NCI-H146 treated with DMSO at 0.1 percent for 48 hours (cell line): ENCODE results near the gene SIKE1.
A peak's percentile ranks its signal among the peaks of the same experiment; 100 is the strongest.
"Not testable (repeated sequence)": the region's sequence is repeated elsewhere in the genome, so short reads cannot be mapped to it uniquely, and the experiment has no call there.

Experiments used
- DNase-seq: peaks from one replicate; lab custom pipeline; 2025; ENCODE audit not compliant: unreplicated experiment; lab: John Stamatoyannopoulos, UW

The SIKE1 gene

DNA sequence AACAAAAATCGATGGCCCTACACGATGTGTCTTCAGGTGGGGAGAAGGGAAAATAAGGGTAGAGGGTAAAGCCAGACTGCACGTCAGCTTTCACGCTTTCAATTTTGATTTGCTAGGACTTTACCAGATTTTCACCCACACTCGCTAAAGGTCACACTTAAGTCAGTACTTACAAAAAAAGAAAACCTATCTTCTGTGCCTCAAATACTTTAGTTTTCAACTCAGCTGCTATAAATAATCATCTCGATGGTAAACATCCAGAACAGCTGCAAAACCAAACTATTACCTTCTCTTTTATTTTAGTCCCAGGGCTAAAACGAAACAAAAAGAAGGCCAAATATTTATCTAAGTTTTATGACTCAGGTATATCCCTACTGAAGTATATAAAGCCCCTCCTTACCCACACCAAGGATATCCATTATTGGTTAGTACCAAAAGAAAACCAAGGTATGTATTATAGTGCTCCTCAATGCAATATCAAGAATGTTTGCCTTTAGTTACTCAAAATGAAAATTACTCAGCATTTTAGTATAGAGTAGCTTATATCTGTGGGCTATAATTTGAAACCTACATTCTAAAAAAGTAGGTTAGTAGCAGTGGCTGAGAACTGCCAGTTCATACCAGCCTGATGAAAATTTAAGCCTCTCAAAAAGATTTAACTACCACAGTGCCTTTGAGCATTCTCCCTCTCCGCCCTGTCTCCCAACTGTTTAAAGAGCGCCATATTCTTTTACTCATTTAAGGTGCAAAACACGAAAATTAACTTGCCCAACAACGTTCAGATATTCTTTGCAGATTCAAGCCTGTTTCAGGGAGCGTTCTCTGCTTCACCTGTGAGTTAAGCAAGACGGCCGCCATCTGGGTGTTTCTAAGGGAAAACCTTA, 24.2 kb downstream of the SIKE1 start:
- no peak for DNase-seq

GRCh38 chr1:114755006-114755931, 25.2 kb downstream of the SIKE1 start:
- DNase-seq, result no peak

DNA sequence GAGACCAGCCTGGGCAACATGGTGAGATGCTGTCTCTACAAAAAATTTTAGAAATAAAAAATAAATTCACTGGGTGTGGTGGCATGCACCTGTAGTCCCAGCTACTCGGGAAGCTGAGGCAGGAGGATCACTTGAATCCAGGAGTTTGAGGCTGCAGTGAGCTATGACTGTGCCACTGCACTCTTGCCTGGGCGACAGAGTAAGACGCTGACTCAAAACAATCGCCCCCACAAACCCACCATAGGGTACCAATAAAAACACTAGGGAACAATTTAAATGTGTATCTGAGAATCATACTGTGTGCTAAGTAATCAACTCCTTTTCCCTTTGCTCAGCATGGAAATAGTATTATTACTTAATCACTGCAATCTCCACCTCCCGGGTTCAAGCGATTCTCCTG, 26.8 kb downstream of the SIKE1 start:
- DNase-seq, result not testable (repeated sequence)

DNA sequence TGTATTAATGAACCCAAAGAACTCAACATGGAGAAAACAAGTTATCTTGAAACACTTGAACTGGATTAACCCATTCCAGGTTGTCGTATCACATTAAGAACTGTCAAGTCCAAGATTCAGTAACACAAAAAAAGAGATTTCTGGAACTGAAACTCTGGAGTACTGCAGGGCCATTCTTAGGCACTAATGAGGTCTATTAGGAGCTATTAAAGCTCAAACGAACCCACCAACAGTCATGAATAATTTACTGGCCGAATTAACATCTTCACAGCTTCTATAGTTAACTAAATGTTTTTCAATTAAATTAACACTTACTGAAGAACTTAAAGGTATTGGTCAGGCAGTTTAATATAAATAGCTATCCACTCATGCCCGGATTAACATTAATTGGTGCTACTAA, 27.3 kb downstream of the SIKE1 start:
- DNase-seq, result no peak

GRCh38 chr1:114750780-114751179, 29.7 kb downstream of the SIKE1 start:
- peak; percentile 27 for DNase-seq

DNA sequence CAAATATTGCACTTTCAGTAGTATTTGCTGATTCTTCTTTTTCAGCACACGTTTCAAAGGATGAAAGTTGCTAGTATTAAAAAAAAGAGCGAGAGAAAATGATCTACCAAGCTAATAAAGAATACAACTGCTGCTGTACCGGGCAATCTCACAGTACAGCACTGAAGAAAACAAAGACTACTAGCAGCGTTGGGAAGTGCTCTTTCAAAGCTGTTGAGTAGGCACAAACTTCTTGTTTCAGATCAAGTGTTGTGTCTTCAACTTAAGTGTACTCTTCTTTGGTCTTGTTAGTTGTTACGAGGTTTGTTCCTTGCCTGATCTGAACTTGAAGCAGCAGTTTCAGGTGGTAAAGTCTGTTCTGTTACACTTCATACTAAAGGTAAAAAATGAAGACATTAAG, 30.6 kb downstream of the SIKE1 start:
- DNase-seq, result no peak

GRCh38 chr1:114746450-114747121, 33.9 kb downstream of the SIKE1 start:
- DNase-seq, result no peak

- no peak for DNase-seq
Observed at GRCh38 chr1:114745291-114745690, 35.2 kb downstream of the SIKE1 start.

- DNase-seq, result no peak
Observed at GRCh38 chr1:114741963-114742746, 38.3 kb downstream of the SIKE1 start.

DNA sequence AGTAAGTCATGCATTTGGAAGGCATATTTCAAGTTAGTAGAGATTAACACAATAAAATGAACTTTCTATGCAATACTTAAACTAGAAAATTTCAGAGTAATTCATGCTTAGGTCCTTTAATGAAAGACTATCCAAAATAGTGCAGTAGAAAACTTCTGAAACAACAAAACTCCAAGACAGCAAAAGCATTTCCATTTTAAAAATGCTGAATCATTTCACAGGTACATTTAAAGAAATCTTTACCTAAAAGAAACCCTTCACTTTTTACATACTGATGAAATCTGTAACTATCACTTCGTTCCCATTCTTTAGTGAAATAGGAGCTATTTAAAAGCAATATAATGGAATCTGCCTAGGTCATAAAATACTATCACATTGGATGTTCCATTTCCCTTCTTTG, 40.2 kb downstream of the SIKE1 start:
- DNase-seq, result no peak

GRCh38 chr1:114737314-114737849, 43.1 kb downstream of the SIKE1 start:
- DNase-seq, result no peak

GRCh38 chr1:114735479-114735878, 45.0 kb downstream of the SIKE1 start:
- no peak for DNase-seq

DNA sequence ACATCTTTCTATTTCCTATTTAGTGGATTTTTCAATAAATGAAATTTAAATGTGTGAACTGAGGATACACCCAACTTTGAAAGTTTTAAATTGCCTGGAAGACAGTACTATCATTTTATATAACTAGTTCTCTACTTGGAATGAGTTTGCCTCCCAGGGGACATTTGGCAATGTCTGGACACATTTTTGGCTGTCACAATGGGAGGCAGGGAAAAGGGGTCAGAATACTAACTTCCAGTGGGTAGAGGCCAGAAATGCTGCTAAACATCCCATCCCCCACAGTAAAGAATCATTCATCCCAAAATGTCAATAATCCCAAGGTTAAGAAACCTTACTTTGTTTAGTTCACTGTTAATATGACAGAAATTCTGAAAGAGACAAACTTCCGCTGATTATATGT, 50.7 kb downstream of the SIKE1 start:
- no peak for DNase-seq

- no peak for DNase-seq
Observed at GRCh38 chr1:114728553-114728952, 51.9 kb downstream of the SIKE1 start.

GRCh38 chr1:114725230-114725629, 55.3 kb downstream of the SIKE1 start:
- DNase-seq, result no peak

GRCh38 chr1:114723915-114724314, 56.6 kb downstream of the SIKE1 start:
- no peak for DNase-seq

- DNase-seq, result no peak
Observed at GRCh38 chr1:114723457-114723856, 57.0 kb downstream of the SIKE1 start.

DNA sequence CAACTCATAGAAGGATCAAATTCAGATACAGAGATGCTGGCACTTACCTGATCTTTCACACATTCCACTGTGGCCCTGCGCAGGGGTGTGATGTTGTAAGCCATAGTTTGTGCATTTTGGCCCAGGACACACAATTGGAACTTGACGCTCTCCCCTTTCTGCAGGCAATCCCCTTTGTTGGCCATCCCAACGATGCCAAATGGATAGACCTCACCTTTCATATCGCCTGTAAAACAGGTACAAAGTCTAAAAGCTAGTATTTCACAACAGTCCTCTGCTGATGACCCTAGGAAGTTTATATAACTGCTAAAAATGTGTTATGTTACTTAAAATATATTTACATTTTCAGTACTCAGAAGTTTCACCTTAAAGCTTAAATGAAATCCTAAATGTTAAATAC, 60.0 kb downstream of the SIKE1 start:
- no peak for DNase-seq
